ENCODE data around the gene SCYL2. TPM values are rescaled to one million over a fixed set of nuclear protein-coding genes. Genes with fewer than 3 reads are reported as not detected.

The SCYL2 gene
- polyA plus RNA-seq, 1 donor from 2014 or later: 101 TPM

- Histone ChIP-seq H3K79me2 (replicated peaks; ENCODE audit: insufficient read depth, low read length) (peaks cover 17% of the 10 kb centered on the region), H3K4me3 (ENCODE audit: low read length) (no peak overlapping the region), H4K20me1 (ENCODE audit: insufficient read depth) (no peaks in the 10 kb centered on the region), H3K36me3 (ENCODE audit: insufficient read depth, low read length) (no peaks in the 10 kb centered on the region), H3K27ac (ENCODE audit: low read length) (no peak overlapping the region), H3K9me2 (ENCODE audit: insufficient read depth, low read length) (no peaks in the 10 kb centered on the region), H3K9ac (ENCODE audit: low read length) (no peak overlapping the region), H3K9me3 (ENCODE audit: low read length) (no peaks in the 10 kb centered on the region), H3K27me3 (ENCODE audit: insufficient read depth, low read depth, low read length) (no peaks in the 10 kb centered on the region), H3F3A (ENCODE audit: insufficient read depth, low read length, poor library complexity, severe bottlenecking) (no peaks in the 10 kb centered on the region), H2AFZ (ENCODE audit: low read depth, low read length) (no peak overlapping the region), H3K4me2 (ENCODE audit: low read length) (no peak overlapping the region)
- TF ChIP-seq EP300 (conservative IDR thresholded peaks at IDR 0.05; ENCODE audit: poor library complexity, severe bottlenecking) (no peak), MXI1 (conservative IDR thresholded peaks at IDR 0.05; ENCODE audit: poor library complexity, severe bottlenecking) (no peak)
Observed at GRCh38 chr12:100289038-100289437, 22.1 kb downstream of the SCYL2 start.

DNA sequence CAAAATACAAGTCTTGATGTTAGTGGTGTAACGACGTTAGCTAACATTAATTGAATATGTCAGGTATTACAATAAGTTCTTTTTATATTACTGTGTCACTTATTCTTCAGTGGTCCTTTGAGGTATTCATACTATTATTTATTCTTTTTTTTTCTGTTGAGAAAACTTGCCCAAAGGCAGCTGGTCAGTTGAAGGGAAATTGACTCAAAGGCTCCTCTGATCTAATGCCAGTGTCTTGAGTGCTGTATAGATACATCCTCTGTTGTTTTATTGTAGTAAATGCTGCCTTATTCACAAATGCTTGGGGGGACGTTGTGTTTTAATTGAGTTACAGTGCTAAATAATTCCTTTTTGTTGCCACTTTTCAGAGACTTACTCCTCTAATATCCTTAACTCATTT lies 23.0 kb downstream of the SCYL2 start:
- H3K9me2 ChIP-seq (ENCODE audit: insufficient read depth, low read length): no peaks in the 10 kb centered on the region
- no peaks in the 10 kb centered on the region for H3K36me3 ChIP-seq (ENCODE audit: insufficient read depth, low read length)
- no peaks in the 10 kb centered on the region for H4K20me1 ChIP-seq (ENCODE audit: insufficient read depth)
- no peak overlapping the region for H3K9ac ChIP-seq (ENCODE audit: low read length)
- no peak overlapping the region for H2AFZ ChIP-seq (ENCODE audit: low read depth, low read length)
- H3K79me2 ChIP-seq (replicated peaks; ENCODE audit: insufficient read depth, low read length): peaks cover 17% of the 10 kb centered on the region
- H3K4me3 ChIP-seq (ENCODE audit: low read length): no peak overlapping the region
- no peaks in the 10 kb centered on the region for H3F3A ChIP-seq (ENCODE audit: insufficient read depth, low read length, poor library complexity, severe bottlenecking)
- H3K27ac ChIP-seq (ENCODE audit: low read length): no peak overlapping the region
- H3K4me2 ChIP-seq (ENCODE audit: low read length): no peak overlapping the region
- no peaks in the 10 kb centered on the region for H3K9me3 ChIP-seq (ENCODE audit: low read length)
- TF ChIP-seq TAF1 (IDR thresholded peaks at IDR 0.05; ENCODE audit: low read depth) (no peak), MXI1 (conservative IDR thresholded peaks at IDR 0.05; ENCODE audit: poor library complexity, severe bottlenecking) (no peak), POLR2AphosphoS5 (IDR thresholded peaks at IDR 0.05) (no peak), CTCF (IDR thresholded peaks at IDR 0.05; ENCODE audit: poor library complexity, severe bottlenecking) (no peak), SMC3 (conservative IDR thresholded peaks at IDR 0.05; ENCODE audit: poor library complexity) (no peak), EP300 (conservative IDR thresholded peaks at IDR 0.05; ENCODE audit: poor library complexity, severe bottlenecking) (no peak), EZH2 (IDR thresholded peaks at IDR 0.05; ENCODE audit: borderline replicate concordance, insufficient read depth, low read length, poor library complexity, severe bottlenecking) (no peak), RAD21 (conservative IDR thresholded peaks at IDR 0.05) (no peak)
- TF ChIP-seq, protein P1, sequence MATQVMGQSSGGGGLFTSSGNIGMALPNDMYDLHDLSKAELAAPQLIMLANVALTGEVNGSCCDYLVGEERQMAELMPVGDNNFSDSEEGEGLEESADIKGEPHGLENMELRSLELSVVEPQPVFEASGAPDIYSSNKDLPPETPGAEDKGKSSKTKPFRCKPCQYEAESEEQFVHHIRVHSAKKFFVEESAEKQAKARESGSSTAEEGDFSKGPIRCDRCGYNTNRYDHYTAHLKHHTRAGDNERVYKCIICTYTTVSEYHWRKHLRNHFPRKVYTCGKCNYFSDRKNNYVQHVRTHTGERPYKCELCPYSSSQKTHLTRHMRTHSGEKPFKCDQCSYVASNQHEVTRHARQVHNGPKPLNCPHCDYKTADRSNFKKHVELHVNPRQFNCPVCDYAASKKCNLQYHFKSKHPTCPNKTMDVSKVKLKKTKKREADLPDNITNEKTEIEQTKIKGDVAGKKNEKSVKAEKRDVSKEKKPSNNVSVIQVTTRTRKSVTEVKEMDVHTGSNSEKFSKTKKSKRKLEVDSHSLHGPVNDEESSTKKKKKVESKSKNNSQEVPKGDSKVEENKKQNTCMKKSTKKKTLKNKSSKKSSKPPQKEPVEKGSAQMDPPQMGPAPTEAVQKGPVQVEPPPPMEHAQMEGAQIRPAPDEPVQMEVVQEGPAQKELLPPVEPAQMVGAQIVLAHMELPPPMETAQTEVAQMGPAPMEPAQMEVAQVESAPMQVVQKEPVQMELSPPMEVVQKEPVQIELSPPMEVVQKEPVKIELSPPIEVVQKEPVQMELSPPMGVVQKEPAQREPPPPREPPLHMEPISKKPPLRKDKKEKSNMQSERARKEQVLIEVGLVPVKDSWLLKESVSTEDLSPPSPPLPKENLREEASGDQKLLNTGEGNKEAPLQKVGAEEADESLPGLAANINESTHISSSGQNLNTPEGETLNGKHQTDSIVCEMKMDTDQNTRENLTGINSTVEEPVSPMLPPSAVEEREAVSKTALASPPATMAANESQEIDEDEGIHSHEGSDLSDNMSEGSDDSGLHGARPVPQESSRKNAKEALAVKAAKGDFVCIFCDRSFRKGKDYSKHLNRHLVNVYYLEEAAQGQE (IDR thresholded peaks at IDR 0.05; ENCODE audit: borderline replicate concordance): no peak
- H3K27me3 ChIP-seq (ENCODE audit: insufficient read depth, low read depth, low read length): no peaks in the 10 kb centered on the region

DNA sequence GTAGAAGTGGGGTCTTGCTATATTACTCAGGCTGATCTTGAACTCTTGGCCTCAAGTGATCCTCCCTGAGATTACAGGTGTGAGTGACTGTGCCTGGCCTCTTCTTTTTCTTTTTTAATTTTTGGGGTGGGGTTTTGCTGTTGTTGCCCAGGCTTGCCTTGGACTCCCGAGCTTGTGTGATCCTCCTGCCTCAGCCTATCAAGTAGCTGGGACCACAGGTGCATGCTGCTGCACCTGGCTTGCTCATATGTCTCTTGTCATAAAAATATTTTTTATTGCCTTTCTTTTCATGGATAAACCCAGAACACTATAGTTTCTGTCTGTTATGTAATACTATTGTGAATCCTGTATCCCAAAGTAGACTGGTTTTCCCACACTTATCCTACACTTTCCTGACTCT lies 26.0 kb downstream of the SCYL2 start:
- no peaks in the 10 kb centered on the region for H3K27me3 ChIP-seq (ENCODE audit: insufficient read depth, low read depth, low read length)
- H3K4me2 ChIP-seq (ENCODE audit: low read length): no peak overlapping the region
- no peak for TF ChIP-seq SMC3 (conservative IDR thresholded peaks at IDR 0.05; ENCODE audit: poor library complexity)
- TF ChIP-seq RAD21 (conservative IDR thresholded peaks at IDR 0.05): no peak
- TF ChIP-seq, protein P1 (IDR thresholded peaks at IDR 0.05; ENCODE audit: borderline replicate concordance): no peak
- TF ChIP-seq EZH2 (IDR thresholded peaks at IDR 0.05; ENCODE audit: borderline replicate concordance, insufficient read depth, low read length, poor library complexity, severe bottlenecking): no peak
- no peak for TF ChIP-seq MXI1 (conservative IDR thresholded peaks at IDR 0.05; ENCODE audit: poor library complexity, severe bottlenecking)
- TF ChIP-seq TAF1 (IDR thresholded peaks at IDR 0.05; ENCODE audit: low read depth): no peak
- no peak for TF ChIP-seq POLR2AphosphoS5 (IDR thresholded peaks at IDR 0.05)
- no peak for TF ChIP-seq EP300 (conservative IDR thresholded peaks at IDR 0.05; ENCODE audit: poor library complexity, severe bottlenecking)
- TF ChIP-seq CTCF (IDR thresholded peaks at IDR 0.05; ENCODE audit: poor library complexity, severe bottlenecking): no peak
- H3K36me3 ChIP-seq (ENCODE audit: insufficient read depth, low read length): peaks cover 4% of the 10 kb centered on the region
- H2AFZ ChIP-seq (ENCODE audit: low read depth, low read length): no peak overlapping the region
- no peak overlapping the region for H3K4me3 ChIP-seq (ENCODE audit: low read length)
- H3F3A ChIP-seq (ENCODE audit: insufficient read depth, low read length, poor library complexity, severe bottlenecking): no peaks in the 10 kb centered on the region
- no peaks in the 10 kb centered on the region for H4K20me1 ChIP-seq (ENCODE audit: insufficient read depth)
- H3K79me2 ChIP-seq (replicated peaks; ENCODE audit: insufficient read depth, low read length): peaks cover 7% of the 10 kb centered on the region
- no peaks in the 10 kb centered on the region for H3K9me3 ChIP-seq (ENCODE audit: low read length)
- no peak overlapping the region for H3K9ac ChIP-seq (ENCODE audit: low read length)
- no peak overlapping the region for H3K27ac ChIP-seq (ENCODE audit: low read length)
- H3K9me2 ChIP-seq (ENCODE audit: insufficient read depth, low read length): no peaks in the 10 kb centered on the region
